SHP77 treated with DMSO at 0.1 percent for 48 hours (cell line): ENCODE results near the gene C1QL4.
"Not testable (repeated sequence)": the region's sequence is repeated elsewhere in the genome, so short reads cannot be mapped to it uniquely, and the experiment has no call there.

Source experiments
- DNase-seq: peaks from one replicate; lab custom pipeline; 2025; lab: John Stamatoyannopoulos, UW

The C1QL4 gene

GRCh38 chr12:49336645-49337584 lies at the start of gene C1QL4:
Gene C1QL4 (minus strand): TSS chr12:49337188. CDS start chr12:49336477, 711 bp downstream.
- peak; percentile 29 for DNase-seq

- not testable (repeated sequence) for DNase-seq
Measured at GRCh38 chr12:49380184-49380583, 43.2 kb upstream of the C1QL4 start.

GRCh38 chr12:49377386-49377785 lies 40.4 kb upstream of the C1QL4 start:
- no peak for DNase-seq

GRCh38 chr12:49375406-49375805 lies 38.4 kb upstream of the C1QL4 start:
- DNase-seq, result no peak

- DNase-seq, result no peak
Measured at GRCh38 chr12:49370539-49370938, 33.6 kb upstream of the C1QL4 start.

- DNase-seq, result peak; percentile 35
Measured at GRCh38 chr12:49369411-49370145, 32.6 kb upstream of the C1QL4 start.

- DNase-seq, result no peak
Measured at GRCh38 chr12:49368240-49368600, 31.2 kb upstream of the C1QL4 start.

GRCh38 chr12:49367381-49368239 lies 30.6 kb upstream of the C1QL4 start, which contains the start of gene SPATS2:
Gene SPATS2 (plus strand): TSS chr12:49367462. CDS start chr12:49461013, 93,551 bp downstream.
- DNase-seq, result no peak

- peak; percentile 72 for DNase-seq
Measured at GRCh38 chr12:49366652-49367380, 29.8 kb upstream of the C1QL4 start.

GRCh38 chr12:49366096-49366651 lies 29.2 kb upstream of the C1QL4 start:
- DNase-seq, result no peak

GRCh38 chr12:49365542-49365941 lies 28.6 kb upstream of the C1QL4 start:
- DNase-seq, result no peak

- DNase-seq, result no peak
Measured at GRCh38 chr12:49364989-49365388, 28.0 kb upstream of the C1QL4 start.

GRCh38 chr12:49362077-49362476 lies 25.1 kb upstream of the C1QL4 start:
- no peak for DNase-seq

GRCh38 chr12:49359671-49360070 lies 22.7 kb upstream of the C1QL4 start:
- no peak for DNase-seq

- DNase-seq, result peak; percentile 64
Measured at GRCh38 chr12:49358483-49359141, 21.6 kb upstream of the C1QL4 start.

- DNase-seq, result no peak
Measured at GRCh38 chr12:49357103-49357678, 20.2 kb upstream of the C1QL4 start.

GRCh38 chr12:49355913-49356312 lies 18.9 kb upstream of the C1QL4 start:
- DNase-seq, result no peak

- DNase-seq, result no peak
Measured at GRCh38 chr12:49352351-49352750, 15.4 kb upstream of the C1QL4 start.

GRCh38 chr12:49349266-49349665 lies 12.3 kb upstream of the C1QL4 start:
- DNase-seq, result no peak

GRCh38 chr12:49348781-49349180 lies 11.8 kb upstream of the C1QL4 start:
- no peak for DNase-seq
